C4-2B (cell line): ENCODE measurements around the gene R3HCC1L.

Source experiments
- ZFX ChIP-seq: fragments of 450-650 bp; IDR thresholded peaks from 2 replicates; pipeline ENCODE4 v1.6.1; 2017
- TF ChIP-seq, protein P1 (sequence below): fragments of 450-650 bp; conservative IDR thresholded peaks from 2 replicates; pipeline ENCODE4 v1.5.1; 2017; ENCODE audit warnings: mild to moderate bottlenecking

GRCh38 chr10:98215373-98215772, 80.9 kb downstream of the R3HCC1L start:
- TF ChIP-seq, protein P1, sequence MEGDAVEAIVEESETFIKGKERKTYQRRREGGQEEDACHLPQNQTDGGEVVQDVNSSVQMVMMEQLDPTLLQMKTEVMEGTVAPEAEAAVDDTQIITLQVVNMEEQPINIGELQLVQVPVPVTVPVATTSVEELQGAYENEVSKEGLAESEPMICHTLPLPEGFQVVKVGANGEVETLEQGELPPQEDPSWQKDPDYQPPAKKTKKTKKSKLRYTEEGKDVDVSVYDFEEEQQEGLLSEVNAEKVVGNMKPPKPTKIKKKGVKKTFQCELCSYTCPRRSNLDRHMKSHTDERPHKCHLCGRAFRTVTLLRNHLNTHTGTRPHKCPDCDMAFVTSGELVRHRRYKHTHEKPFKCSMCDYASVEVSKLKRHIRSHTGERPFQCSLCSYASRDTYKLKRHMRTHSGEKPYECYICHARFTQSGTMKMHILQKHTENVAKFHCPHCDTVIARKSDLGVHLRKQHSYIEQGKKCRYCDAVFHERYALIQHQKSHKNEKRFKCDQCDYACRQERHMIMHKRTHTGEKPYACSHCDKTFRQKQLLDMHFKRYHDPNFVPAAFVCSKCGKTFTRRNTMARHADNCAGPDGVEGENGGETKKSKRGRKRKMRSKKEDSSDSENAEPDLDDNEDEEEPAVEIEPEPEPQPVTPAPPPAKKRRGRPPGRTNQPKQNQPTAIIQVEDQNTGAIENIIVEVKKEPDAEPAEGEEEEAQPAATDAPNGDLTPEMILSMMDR, result no peak
- no peak for TF ChIP-seq ZFX
